ENCODE results near the gene RRAS.
"Not testable (repeated sequence)": the region's sequence is repeated elsewhere in the genome, so short reads cannot be mapped to it uniquely, and the experiment has no call there.

The RRAS gene

DNA sequence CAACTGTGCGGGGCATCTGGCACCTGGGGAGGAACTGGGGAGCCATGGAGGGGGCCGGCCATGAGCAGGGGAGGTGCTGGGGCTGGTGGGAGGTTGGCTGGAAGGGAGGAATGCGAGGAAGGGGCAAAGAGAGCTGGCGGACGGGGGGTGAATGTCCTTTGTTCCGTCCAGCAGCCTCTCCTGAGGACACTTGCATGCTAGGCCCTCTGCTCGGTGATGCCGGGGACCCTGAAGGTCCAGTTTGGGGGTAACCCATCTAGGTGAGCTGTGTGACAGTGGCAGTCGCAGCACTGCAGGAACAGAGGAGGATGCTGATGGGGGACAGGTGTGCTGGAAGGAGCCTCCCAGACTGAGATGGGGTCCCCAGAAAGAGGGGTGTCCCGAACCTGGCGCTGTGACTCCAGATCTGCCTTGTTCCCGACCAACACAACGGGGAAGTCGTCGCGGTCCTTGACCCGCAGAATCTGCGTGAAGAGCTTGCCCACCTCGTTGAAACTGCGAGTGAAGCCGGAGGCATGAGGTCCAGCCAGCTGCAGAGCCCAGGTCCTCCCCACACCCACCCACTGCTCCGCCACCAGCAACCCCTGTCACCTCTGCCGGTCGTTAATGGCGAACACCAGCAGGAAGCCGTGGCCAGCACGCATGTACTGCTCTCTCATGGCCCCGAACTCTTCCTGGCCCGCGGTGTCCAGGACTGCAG lies 3.6 kb downstream of the RRAS start:
- TF ChIP-seq, protein P1, sequence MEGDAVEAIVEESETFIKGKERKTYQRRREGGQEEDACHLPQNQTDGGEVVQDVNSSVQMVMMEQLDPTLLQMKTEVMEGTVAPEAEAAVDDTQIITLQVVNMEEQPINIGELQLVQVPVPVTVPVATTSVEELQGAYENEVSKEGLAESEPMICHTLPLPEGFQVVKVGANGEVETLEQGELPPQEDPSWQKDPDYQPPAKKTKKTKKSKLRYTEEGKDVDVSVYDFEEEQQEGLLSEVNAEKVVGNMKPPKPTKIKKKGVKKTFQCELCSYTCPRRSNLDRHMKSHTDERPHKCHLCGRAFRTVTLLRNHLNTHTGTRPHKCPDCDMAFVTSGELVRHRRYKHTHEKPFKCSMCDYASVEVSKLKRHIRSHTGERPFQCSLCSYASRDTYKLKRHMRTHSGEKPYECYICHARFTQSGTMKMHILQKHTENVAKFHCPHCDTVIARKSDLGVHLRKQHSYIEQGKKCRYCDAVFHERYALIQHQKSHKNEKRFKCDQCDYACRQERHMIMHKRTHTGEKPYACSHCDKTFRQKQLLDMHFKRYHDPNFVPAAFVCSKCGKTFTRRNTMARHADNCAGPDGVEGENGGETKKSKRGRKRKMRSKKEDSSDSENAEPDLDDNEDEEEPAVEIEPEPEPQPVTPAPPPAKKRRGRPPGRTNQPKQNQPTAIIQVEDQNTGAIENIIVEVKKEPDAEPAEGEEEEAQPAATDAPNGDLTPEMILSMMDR (IDR thresholded peaks at IDR 0.05; ENCODE audit: insufficient read depth, low read length): no peak
- TF ChIP-seq GABPA (IDR thresholded peaks at IDR 0.05; ENCODE audit: low read depth): no peak
- TF ChIP-seq SPI1 (IDR thresholded peaks at IDR 0.05; ENCODE audit: borderline replicate concordance, low read depth): no peak
- TF ChIP-seq, protein P2, sequence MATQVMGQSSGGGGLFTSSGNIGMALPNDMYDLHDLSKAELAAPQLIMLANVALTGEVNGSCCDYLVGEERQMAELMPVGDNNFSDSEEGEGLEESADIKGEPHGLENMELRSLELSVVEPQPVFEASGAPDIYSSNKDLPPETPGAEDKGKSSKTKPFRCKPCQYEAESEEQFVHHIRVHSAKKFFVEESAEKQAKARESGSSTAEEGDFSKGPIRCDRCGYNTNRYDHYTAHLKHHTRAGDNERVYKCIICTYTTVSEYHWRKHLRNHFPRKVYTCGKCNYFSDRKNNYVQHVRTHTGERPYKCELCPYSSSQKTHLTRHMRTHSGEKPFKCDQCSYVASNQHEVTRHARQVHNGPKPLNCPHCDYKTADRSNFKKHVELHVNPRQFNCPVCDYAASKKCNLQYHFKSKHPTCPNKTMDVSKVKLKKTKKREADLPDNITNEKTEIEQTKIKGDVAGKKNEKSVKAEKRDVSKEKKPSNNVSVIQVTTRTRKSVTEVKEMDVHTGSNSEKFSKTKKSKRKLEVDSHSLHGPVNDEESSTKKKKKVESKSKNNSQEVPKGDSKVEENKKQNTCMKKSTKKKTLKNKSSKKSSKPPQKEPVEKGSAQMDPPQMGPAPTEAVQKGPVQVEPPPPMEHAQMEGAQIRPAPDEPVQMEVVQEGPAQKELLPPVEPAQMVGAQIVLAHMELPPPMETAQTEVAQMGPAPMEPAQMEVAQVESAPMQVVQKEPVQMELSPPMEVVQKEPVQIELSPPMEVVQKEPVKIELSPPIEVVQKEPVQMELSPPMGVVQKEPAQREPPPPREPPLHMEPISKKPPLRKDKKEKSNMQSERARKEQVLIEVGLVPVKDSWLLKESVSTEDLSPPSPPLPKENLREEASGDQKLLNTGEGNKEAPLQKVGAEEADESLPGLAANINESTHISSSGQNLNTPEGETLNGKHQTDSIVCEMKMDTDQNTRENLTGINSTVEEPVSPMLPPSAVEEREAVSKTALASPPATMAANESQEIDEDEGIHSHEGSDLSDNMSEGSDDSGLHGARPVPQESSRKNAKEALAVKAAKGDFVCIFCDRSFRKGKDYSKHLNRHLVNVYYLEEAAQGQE (IDR thresholded peaks at IDR 0.05; ENCODE audit: insufficient replicate concordance, low read depth): no peak
- no peak for TF ChIP-seq POLR2AphosphoS5 (IDR thresholded peaks at IDR 0.05; ENCODE audit: low read depth)
- H3K27ac ChIP-seq (replicated peaks): no peak overlapping the region
- no peak for DNase-seq (ENCODE audit: low read depth in 1 of 2, low spot score in 1 of 2)

DNA sequence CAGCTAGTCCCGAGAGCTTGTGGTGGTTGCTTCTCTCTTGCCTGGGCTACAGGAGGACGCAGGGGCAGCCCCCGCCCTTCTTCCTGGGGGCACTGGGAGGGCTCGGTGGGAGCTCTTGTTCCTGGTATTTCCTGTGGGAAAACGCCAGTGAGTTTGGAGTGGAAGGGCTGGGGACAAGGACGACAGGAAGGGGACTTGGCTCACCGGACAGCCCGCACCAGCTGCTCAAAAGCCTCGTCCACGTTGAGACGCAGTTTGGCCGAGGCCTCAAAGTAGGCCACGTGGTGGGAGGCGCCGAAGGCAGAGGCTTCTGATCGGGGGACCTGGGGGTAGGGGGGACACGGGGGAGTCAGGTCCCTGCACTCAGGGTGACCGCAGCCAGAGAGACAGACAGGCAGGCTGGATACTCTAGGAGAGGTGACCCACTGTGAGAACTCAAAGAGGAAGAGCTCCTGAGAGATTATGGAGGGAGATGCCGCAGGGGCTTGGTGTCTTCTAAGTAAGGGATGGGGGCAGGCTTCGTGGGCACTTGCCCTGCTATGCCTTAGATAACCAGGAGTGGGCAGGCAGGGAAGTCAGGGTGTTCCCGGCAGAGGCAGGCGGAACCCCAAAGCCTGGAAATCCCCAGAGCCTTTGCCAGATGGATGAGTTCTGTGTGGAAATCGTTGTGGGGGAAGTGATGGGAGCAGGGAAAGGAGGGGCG lies 4.3 kb downstream of the RRAS start:
- DNase-seq (ENCODE audit: low read depth in 1 of 2, low spot score in 1 of 2): no peak
- no peak overlapping the region for H3K4me3 ChIP-seq (replicated peaks; ENCODE audit: insufficient read depth, low read length)
- TF ChIP-seq POLR2AphosphoS5 (IDR thresholded peaks at IDR 0.05; ENCODE audit: low read depth) (no peak), SPI1 (IDR thresholded peaks at IDR 0.05; ENCODE audit: borderline replicate concordance, low read depth) (no peak), GABPA (IDR thresholded peaks at IDR 0.05; ENCODE audit: low read depth) (no peak)
- TF ChIP-seq, protein P2 (IDR thresholded peaks at IDR 0.05; ENCODE audit: insufficient replicate concordance, low read depth): no peak
- TF ChIP-seq, protein P1 (IDR thresholded peaks at IDR 0.05; ENCODE audit: insufficient read depth, low read length): no peak
- H3K27ac ChIP-seq (replicated peaks): no peak overlapping the region
- H3K27me3 ChIP-seq (ENCODE audit: insufficient read depth, poor library complexity, severe bottlenecking): no peaks in the 10 kb centered on the region

More for the DNA sequence above, 3.6 kb downstream of the RRAS start:
- Histone ChIP-seq H3K27me3 (ENCODE audit: insufficient read depth, poor library complexity, severe bottlenecking) (no peaks in the 10 kb centered on the region), H3K4me3 (replicated peaks; ENCODE audit: insufficient read depth, low read length) (no peak overlapping the region)

DNA sequence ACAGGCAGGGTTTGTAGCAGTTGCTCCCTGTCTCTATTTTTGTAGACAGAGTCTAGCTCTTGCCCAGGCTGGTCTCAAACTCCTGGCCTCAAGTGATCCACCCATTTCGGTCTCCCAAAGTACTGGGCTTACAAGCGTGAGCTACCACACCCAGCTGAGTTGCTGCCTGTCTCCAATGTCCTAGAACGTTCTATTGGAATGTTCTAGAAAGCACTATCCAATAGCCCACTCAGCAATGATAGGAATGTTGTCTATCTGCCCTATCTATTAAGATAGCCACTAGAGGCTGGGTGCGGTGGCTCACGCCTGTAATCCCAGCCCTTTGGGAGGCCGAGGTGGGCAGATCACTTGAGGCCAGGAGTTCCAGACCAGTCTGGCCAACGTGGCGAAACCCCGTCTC lies 6.7 kb downstream of the RRAS start:
- not testable (repeated sequence) for H3K4me3 ChIP-seq (replicated peaks; ENCODE audit: insufficient read depth, low read length); H3K27me3 ChIP-seq (ENCODE audit: insufficient read depth, poor library complexity, severe bottlenecking); H3K27ac ChIP-seq (replicated peaks); DNase-seq (ENCODE audit: low read depth in 1 of 2, low spot score in 1 of 2)

DNA sequence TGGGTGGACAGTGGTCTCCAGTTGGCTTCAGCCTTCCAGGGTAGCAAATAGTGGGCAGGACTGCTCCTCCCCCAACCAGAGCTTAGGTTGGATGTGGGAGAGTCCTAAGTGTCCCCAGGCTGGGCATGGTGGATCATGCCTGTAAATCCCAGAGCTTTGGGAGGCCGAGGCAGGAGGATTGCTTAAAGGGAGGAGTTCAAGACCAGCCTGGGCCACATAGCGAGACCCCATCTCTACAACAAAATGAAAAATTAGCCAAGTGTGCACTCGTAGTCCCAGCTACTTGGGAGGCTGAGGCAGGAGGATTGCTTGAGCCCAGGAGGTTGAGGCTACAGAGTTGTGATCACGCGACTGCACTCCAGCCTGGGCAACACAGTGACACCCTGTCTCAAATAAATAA lies 7.4 kb downstream of the RRAS start:
- Histone ChIP-seq H3K27me3 (ENCODE audit: insufficient read depth, poor library complexity, severe bottlenecking) (no peaks in the 10 kb centered on the region), H3K4me3 (replicated peaks; ENCODE audit: insufficient read depth, low read length) (no peak overlapping the region), H3K27ac (replicated peaks) (no peak overlapping the region)
- no peak for DNase-seq (ENCODE audit: low read depth in 1 of 2, low spot score in 1 of 2)
- TF ChIP-seq SPI1 (IDR thresholded peaks at IDR 0.05; ENCODE audit: borderline replicate concordance, low read depth): no peak
- TF ChIP-seq, protein P1 (IDR thresholded peaks at IDR 0.05; ENCODE audit: insufficient read depth, low read length): no peak
- TF ChIP-seq, protein P2 (IDR thresholded peaks at IDR 0.05; ENCODE audit: insufficient replicate concordance, low read depth): no peak
- TF ChIP-seq GABPA (IDR thresholded peaks at IDR 0.05; ENCODE audit: low read depth): no peak
- TF ChIP-seq POLR2AphosphoS5 (IDR thresholded peaks at IDR 0.05; ENCODE audit: low read depth): no peak
